Vagina (tissue), 2 donors: Measurements from ENCODE around the gene PPT2. TPM values are rescaled to one million over a fixed set of nuclear protein-coding genes. Genes with fewer than 3 reads are reported as not detected.

Experiments
- DNase-seq, 2 donors: peaks; one replicate each; pipeline ENCODE4 v3.0.0-alpha.2; 2017; ENCODE audit errors: extremely low spot score in 2 of 2
- H3K27ac ChIP-seq: fragments of 200-600 bp; sonication (generic); one replicate; pipeline ENCODE4 v1.5.1; 2019
- H3K27me3 ChIP-seq: fragments of 200-600 bp; sonication (generic); one replicate; pipeline ENCODE4 v1.5.1; 2019
- H3K36me3 ChIP-seq, 2 donors: fragments of 200-600 bp; sonication (generic); one replicate each; pipeline ENCODE4 v1.5.1; 2017 to 2019
- H3K4me1 ChIP-seq: fragments of 200-600 bp; sonication (generic); one replicate; pipeline ENCODE4 v1.5.1; 2019
- H3K4me3 ChIP-seq, 2 donors: fragments of 200-600 bp; sonication (generic); 1 replicate in 1 of 2; 2 replicates in 1 of 2; pipeline ENCODE4 v1.5.1; 2016 to 2019
- H3K9me3 ChIP-seq: fragments of 200-600 bp; sonication (generic); one replicate; pipeline ENCODE4 v1.5.1; 2019
- POLR2A ChIP-seq, 2 donors: fragments of 450-650 bp; IDR thresholded peaks; one replicate each; pipeline ENCODE4 v1.6.1; 2017; ENCODE audit warnings: antibody characterized with exemption in 2 of 2, mild to moderate bottlenecking in 2 of 2, moderate library complexity in 2 of 2
- POLR2AphosphoS5 ChIP-seq, 2 donors: sonication (generic); formaldehyde crosslinking; IDR thresholded peaks; one replicate each; pipeline ENCODE4 v1.9.0; 2017; ENCODE audit warnings: antibody characterized with exemption in 2 of 2, mild to moderate bottlenecking in 2 of 2, low read depth in 1 of 2; ENCODE audit not compliant: insufficient read depth in 1 of 2
- intact Hi-C: fragments of 100-400 bp; cut with DNase I; formaldehyde crosslinking; loops from one replicate; pipeline ENCODE4 v1.15.1; 2023
- total RNA-seq: library from RNA; depleted of rRNA; stranded (reverse); fragments of >200 nt; gene quantifications from one replicate; pipeline ENCODE4 v1.2.3, GENCODE V29; 2016
- TF ChIP-seq, protein P1 (sequence below), 3 experiments: fragments of 450-650 bp in 2 of 3; fragments of 200-600 bp in 1 of 3; sonication (generic) in 1 of 3; IDR thresholded peaks; one replicate each; pipeline ENCODE4 v1.5.1; 2017 to 2019; ENCODE audit warnings: antibody characterized with exemption in 3 of 3, mild to moderate bottlenecking in 2 of 3, moderate library complexity in 2 of 3

Gene PPT2
- total RNA-seq, 1 donor from 2014 or later = 31.9 TPM

DNA sequence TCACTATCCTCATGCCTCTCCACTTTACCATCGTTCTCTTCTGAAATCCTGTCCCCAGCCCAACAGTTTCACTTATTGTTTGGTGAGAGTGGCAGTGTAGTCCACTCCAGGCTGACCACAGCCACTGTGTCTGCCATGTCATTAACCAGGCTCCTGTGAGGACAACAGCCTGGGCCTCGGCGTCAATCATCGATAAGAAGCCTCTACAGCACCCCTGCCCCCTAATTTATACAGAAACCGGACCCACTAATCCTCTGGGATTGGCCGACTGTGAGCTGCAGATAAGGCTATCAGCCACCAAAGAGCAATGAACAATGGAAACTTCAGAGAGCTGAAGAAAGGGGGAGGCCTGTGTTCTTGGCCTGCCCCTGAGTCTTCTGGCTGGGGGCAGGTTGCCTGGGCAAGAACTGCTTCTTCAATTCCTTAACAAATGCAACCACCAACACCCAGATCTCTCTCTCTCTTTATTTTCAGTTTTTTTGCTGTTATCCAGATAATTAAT, 13.9 kb downstream of the PPT2 start:
- H3K9me3 ChIP-seq = no peaks in the 10 kb centered on the region
- H3K27ac ChIP-seq = no peak overlapping the region
- H3K27me3 ChIP-seq = no peaks in the 10 kb centered on the region
- TF ChIP-seq POLR2AphosphoS5 (IDR thresholded peaks at IDR 0.05; ENCODE audit: insufficient read depth in 1 of 2, low read depth in 1 of 2) = no peak
- TF ChIP-seq, protein P1, sequence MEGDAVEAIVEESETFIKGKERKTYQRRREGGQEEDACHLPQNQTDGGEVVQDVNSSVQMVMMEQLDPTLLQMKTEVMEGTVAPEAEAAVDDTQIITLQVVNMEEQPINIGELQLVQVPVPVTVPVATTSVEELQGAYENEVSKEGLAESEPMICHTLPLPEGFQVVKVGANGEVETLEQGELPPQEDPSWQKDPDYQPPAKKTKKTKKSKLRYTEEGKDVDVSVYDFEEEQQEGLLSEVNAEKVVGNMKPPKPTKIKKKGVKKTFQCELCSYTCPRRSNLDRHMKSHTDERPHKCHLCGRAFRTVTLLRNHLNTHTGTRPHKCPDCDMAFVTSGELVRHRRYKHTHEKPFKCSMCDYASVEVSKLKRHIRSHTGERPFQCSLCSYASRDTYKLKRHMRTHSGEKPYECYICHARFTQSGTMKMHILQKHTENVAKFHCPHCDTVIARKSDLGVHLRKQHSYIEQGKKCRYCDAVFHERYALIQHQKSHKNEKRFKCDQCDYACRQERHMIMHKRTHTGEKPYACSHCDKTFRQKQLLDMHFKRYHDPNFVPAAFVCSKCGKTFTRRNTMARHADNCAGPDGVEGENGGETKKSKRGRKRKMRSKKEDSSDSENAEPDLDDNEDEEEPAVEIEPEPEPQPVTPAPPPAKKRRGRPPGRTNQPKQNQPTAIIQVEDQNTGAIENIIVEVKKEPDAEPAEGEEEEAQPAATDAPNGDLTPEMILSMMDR (IDR thresholded peaks at IDR 0.05) = no peak
- no peak for TF ChIP-seq POLR2A (IDR thresholded peaks at IDR 0.05)
- DNase-seq = no peak
- intact Hi-C loops = no loop called here
- H3K4me1 ChIP-seq = no peaks in the 10 kb centered on the region
- H3K4me3 ChIP-seq = no peak overlapping the region
- peaks cover 0 to 58% of the 10 kb centered on the region in 2 donors for H3K36me3 ChIP-seq

DNA sequence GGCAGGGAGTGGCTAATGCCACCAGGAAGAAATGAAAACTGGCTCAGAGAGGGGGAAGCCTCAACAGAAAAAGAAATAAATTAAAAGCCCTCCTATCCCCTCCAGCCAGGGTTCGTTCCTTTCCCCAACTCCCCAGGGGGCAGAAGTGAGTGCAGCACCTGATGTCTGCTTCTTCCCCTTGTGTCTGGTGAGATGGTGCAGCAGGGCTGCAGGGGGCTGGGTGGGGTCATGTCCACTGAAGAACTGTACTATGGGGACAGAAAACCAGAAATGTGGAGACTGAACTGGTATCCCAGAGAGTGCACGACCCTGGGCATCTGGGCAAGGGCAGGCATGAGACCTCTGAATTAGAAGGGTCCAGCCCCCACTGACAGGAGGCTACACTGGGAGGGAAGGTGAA, 14.4 kb downstream of the PPT2 start:
- Histone ChIP-seq H3K4me1 (no peaks in the 10 kb centered on the region), H3K27ac (no peak overlapping the region), H3K4me3 (no peak overlapping the region), H3K27me3 (no peaks in the 10 kb centered on the region), H3K9me3 (no peaks in the 10 kb centered on the region), H3K36me3 (peaks cover 0 to 52% of the 10 kb centered on the region in 2 donors)
- intact Hi-C loops = no loop called here
- TF ChIP-seq POLR2AphosphoS5 (IDR thresholded peaks at IDR 0.05; ENCODE audit: insufficient read depth in 1 of 2, low read depth in 1 of 2) (no peak), POLR2A (IDR thresholded peaks at IDR 0.05) (no peak)
- TF ChIP-seq, protein P1 (IDR thresholded peaks at IDR 0.05) = no peak
- DNase-seq = no peak

DNA sequence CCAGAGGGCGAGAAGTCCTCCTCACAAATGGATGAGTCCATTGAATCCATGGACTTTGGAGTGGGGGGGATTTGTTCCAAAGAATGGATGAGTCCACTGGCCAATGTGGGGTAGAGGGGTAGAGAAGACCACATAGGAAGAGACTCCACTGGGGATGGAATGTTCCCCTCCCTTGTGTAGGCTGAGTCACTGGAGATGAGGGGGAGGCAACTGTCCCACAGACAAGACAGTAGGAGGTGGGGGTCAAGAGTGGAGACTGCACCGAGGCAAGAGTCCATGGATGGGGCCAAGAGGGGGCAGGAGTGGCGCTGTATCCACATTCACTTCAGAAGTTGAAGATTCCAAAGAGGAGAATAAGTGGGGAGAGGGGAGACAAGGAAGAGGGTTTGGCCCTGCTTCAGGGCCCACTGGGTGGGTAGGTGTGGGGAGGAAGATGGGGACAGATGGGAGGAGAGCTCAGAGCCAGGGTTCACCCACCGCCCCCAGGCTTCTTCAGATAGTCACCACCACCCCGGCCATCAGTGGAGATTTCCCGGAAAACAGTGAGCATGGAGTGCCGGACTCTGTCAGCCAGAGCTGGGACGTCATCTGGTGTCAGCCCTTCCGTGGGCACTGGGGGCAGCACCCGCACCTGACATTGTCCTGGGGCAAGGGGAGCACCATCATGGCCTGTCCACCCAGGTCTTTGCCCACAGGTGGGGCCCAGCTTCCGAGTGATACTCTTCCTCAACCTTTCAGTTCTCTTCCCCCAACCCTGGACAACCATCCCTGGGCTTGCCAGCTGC, 15.1 kb downstream of the PPT2 start:
- TF ChIP-seq, protein P1 (IDR thresholded peaks at IDR 0.05) = no peak
- no peak for TF ChIP-seq POLR2AphosphoS5 (IDR thresholded peaks at IDR 0.05; ENCODE audit: insufficient read depth in 1 of 2, low read depth in 1 of 2)
- TF ChIP-seq POLR2A (IDR thresholded peaks at IDR 0.05) = no peak
- Histone ChIP-seq H3K4me1 (no peaks in the 10 kb centered on the region), H3K36me3 (peaks cover 0 to 51% of the 10 kb centered on the region in 2 donors), H3K27ac (no peak overlapping the region), H3K4me3 (no peak overlapping the region), H3K27me3 (no peaks in the 10 kb centered on the region), H3K9me3 (no peaks in the 10 kb centered on the region)
- DNase-seq = no peak
- intact Hi-C loops = no loop called here

DNA sequence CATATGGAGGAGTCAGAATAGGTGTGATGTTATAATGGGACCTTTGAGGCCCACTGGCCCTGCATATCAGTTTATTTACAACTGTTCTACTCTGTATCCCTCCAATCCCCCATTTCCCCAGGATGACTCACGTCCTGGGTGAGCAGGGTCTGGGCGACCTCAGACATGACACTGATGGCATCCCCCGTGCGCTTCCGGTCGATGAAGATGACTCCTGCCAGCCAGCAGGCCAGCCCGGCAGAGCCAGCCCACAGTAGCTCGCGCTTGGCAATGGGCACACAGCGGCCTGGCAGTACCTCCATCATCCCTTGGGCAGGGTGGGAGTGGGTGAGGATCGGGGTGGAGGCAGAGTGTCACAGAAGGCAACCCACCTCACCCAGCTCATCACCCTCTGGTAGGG, 16.4 kb downstream of the PPT2 start:
- no peak for DNase-seq
- peaks cover 12% of the 10 kb centered on the region for H3K4me1 ChIP-seq
- no peak for TF ChIP-seq POLR2AphosphoS5 (IDR thresholded peaks at IDR 0.05; ENCODE audit: insufficient read depth in 1 of 2, low read depth in 1 of 2)
- no peak for TF ChIP-seq POLR2A (IDR thresholded peaks at IDR 0.05)
- TF ChIP-seq, protein P1 (IDR thresholded peaks at IDR 0.05) = no peak
- H3K4me3 ChIP-seq = no peak overlapping the region
- H3K9me3 ChIP-seq = no peaks in the 10 kb centered on the region
- intact Hi-C loops = loop anchor here (10.0 kb wide), 1 partner anchor 45 kb away; the partner anchor contains the start of gene ATF6B
- no peak overlapping the region for H3K27ac ChIP-seq
- H3K36me3 ChIP-seq = peaks cover 0 to 51% of the 10 kb centered on the region in 2 donors
- no peaks in the 10 kb centered on the region for H3K27me3 ChIP-seq

DNA sequence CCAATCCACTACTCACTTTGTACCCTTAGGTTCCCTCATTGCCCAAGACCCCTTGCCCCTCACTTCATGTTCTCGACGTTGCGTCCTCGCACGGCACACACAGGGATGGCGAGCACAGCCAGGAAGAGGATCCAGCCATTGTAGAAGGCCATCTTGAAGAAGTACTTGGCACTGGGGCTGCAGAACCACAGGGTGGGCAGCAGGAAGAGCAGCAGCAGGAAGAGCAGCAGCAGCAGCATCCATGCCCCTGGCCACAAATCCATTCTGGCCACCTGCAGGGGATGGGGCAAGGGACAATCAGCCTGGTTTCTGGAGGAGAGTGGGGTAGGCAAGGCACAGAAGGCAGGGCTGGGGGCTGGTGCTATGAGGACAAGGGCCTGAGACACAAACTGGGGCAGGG, 17.3 kb downstream of the PPT2 start:
- no peak for DNase-seq
- Histone ChIP-seq H3K9me3 (no peaks in the 10 kb centered on the region), H3K4me1 (peaks cover 17% of the 10 kb centered on the region), H3K36me3 (peaks cover 0 to 45% of the 10 kb centered on the region in 2 donors), H3K4me3 (no peak overlapping the region), H3K27me3 (no peaks in the 10 kb centered on the region), H3K27ac (no peak overlapping the region)
- intact Hi-C loops = loop anchor here (10.0 kb wide), 1 partner anchor 46 kb away; the partner anchor contains the start of gene ATF6B
- TF ChIP-seq, protein P1 (IDR thresholded peaks at IDR 0.05) = no peak
- TF ChIP-seq POLR2AphosphoS5 (IDR thresholded peaks at IDR 0.05; ENCODE audit: insufficient read depth in 1 of 2, low read depth in 1 of 2) (no peak), POLR2A (IDR thresholded peaks at IDR 0.05) (no peak)
